SK-N-SH (cell line): Measurements from ENCODE around the gene FAM240B. TPM values are rescaled to one million over a fixed set of nuclear protein-coding genes. Genes with fewer than 3 reads are reported as not detected.

Experiments used
- CTCF ChIA-PET: fragments of 300-600, 350-600 bp; formaldehyde crosslinking; extraction: SDS; loops from one replicate; lab custom pipeline; 2021; lab: Yijun Ruan, JAX
- POLR2A ChIA-PET: fragments of 350-600 bp; sonication (Branson Sonifier 250); formaldehyde crosslinking; extraction: SDS; loops from one replicate; lab custom pipeline; 2020; ENCODE audit warnings: antibody characterized with exemption, inconsistent platforms; lab: Yijun Ruan, JAX
- DNase-seq: peaks from one replicate; pipeline ENCODE4 v3.0.0; 2012
- H2AFZ ChIP-seq: fragments of 200-600 bp; sonication (generic); 2 replicates; pipeline ENCODE4 v1.8.1; 2016; ENCODE audit warnings: antibody characterized with exemption, mild to moderate bottlenecking, low read depth
- H3F3A ChIP-seq: fragments of 200-600 bp; sonication (generic); replicated peaks from 2 replicates; pipeline ENCODE3; 2016; ENCODE audit warnings: antibody characterized with exemption, mild to moderate bottlenecking; ENCODE audit not compliant: insufficient read depth
- H3K27ac ChIP-seq, 2 experiments: fragments of 200-500 bp in 1 of 2; fragments of 200-600 bp in 1 of 2; sonication (Bioruptor generic) in 1 of 2; sonication (generic), shearing (Covaris generic) in 1 of 2; 2 replicates each; pipeline versions ENCODE4 v1.5.1 to v1.6.1; 2014 to 2016; ENCODE audit warnings: low read depth in 2 of 2, inconsistent platforms in 1 of 2, low read length in 1 of 2, mild to moderate bottlenecking in 1 of 2, mixed read lengths in 1 of 2
- H3K27me3 ChIP-seq: fragments of 200-600 bp; sonication (generic), shearing (Covaris generic); 2 replicates; pipeline ENCODE4 v1.6.1; 2016; ENCODE audit warnings: mixed run types; ENCODE audit not compliant: insufficient read depth
- H3K36me3 ChIP-seq, 2 experiments: fragments of 200-500 bp in 1 of 2; fragments of 200-600 bp in 1 of 2; sonication (Bioruptor generic) in 1 of 2; sonication (generic) in 1 of 2; replicated peaks in 1 of 2; 2 replicates each; pipeline versions ENCODE3 to v1.5.1; 2014 to 2016; ENCODE audit warnings: low read length in 1 of 2, mild to moderate bottlenecking in 1 of 2; ENCODE audit not compliant: insufficient read depth in 2 of 2, control insufficient read depth in 1 of 2
- H3K4me1 ChIP-seq, 2 experiments: fragments of 200-500 bp in 1 of 2; fragments of 200-600 bp in 1 of 2; sonication (Bioruptor generic) in 1 of 2; sonication (generic), shearing (Covaris generic) in 1 of 2; 2 replicates each; pipeline versions ENCODE4 v1.5.1 to v1.6.1; 2014 to 2016; ENCODE audit warnings: low read depth in 1 of 2, low read length in 1 of 2, mixed run types in 1 of 2; ENCODE audit not compliant: insufficient read depth in 2 of 2, control insufficient read depth in 1 of 2
- H3K4me2 ChIP-seq: fragments of 200-600 bp; sonication (generic), shearing (Covaris generic); 2 replicates; pipeline ENCODE4 v1.6.1; 2017; ENCODE audit warnings: mixed run types
- H3K4me3 ChIP-seq, 2 experiments: fragments of 200-500 bp in 1 of 2; fragments of 200-600 bp in 1 of 2; sonication (Bioruptor generic) in 1 of 2; sonication (generic), shearing (Covaris generic) in 1 of 2; 2 replicates each; pipeline versions ENCODE4 v1.5.1 to v1.8.1; 2014 to 2016; ENCODE audit warnings: low read depth in 2 of 2, inconsistent platforms in 1 of 2, low read length in 1 of 2, mild to moderate bottlenecking in 1 of 2, mixed read lengths in 1 of 2, moderate library complexity in 1 of 2
- H3K79me2 ChIP-seq: fragments of 200-600 bp; sonication (generic); 2 replicates; pipeline ENCODE4 v1.8.1; 2017; ENCODE audit warnings: mild to moderate bottlenecking; ENCODE audit not compliant: insufficient read depth
- H3K9ac ChIP-seq: fragments of 200-600 bp; sonication (generic); 2 replicates; pipeline ENCODE4 v1.6.1; 2017; ENCODE audit warnings: mixed run types
- H3K9me2 ChIP-seq: fragments of 200-600 bp; sonication (generic); 2 replicates; pipeline ENCODE4 v1.6.1; 2017; ENCODE audit warnings: mixed run types
- H3K9me3 ChIP-seq: fragments of 200-600 bp; sonication (generic); 2 replicates; pipeline ENCODE4 v1.6.1; 2017; ENCODE audit warnings: mixed run types, mild to moderate bottlenecking, moderate library complexity
- H4K20me1 ChIP-seq: fragments of 200-600 bp; sonication (generic); 2 replicates; pipeline ENCODE4 v1.6.1; 2017; ENCODE audit warnings: mild to moderate bottlenecking, mixed run types; ENCODE audit not compliant: insufficient read depth
- CHD2 ChIP-seq: fragments of 150-350 bp; IDR thresholded peaks from 2 replicates; pipeline ENCODE4 v1.6.1; 2018; ENCODE audit warnings: low read length; ENCODE audit not compliant: partially characterized antibody
- IRF3 ChIP-seq: fragments of 150-350 bp; IDR thresholded peaks from 2 replicates; pipeline ENCODE4 v1.6.1; 2016; ENCODE audit warnings: mild to moderate bottlenecking, low read depth, low read length
- MXI1 ChIP-seq: IDR thresholded peaks from 2 replicates; pipeline ENCODE4 v1.6.1; 2012; ENCODE audit warnings: mild to moderate bottlenecking, low read depth, low read length, improper control_type of control experiment
- NFIC ChIP-seq: IDR thresholded peaks from 2 replicates; pipeline ENCODE4 v1.4.0; 2012; ENCODE audit warnings: borderline replicate concordance
- RAD21 ChIP-seq: IDR thresholded peaks from 2 replicates; pipeline ENCODE4 v1.6.1; 2012; ENCODE audit warnings: mild to moderate bottlenecking, low read length
- REST ChIP-seq: IDR thresholded peaks from 2 replicates; pipeline ENCODE4 v1.6.1; 2012; ENCODE audit warnings: mild to moderate bottlenecking, low read depth, low read length, moderate library complexity
- RFX5 ChIP-seq: IDR thresholded peaks from 2 replicates; pipeline ENCODE4 v1.6.1; 2012; ENCODE audit warnings: mild to moderate bottlenecking, improper control_type of control experiment, low read length
- SMC3 ChIP-seq: IDR thresholded peaks from 2 replicates; pipeline ENCODE4 v1.6.1; 2012; ENCODE audit warnings: low read depth, low read length, improper control_type of control experiment
- TCF12 ChIP-seq: IDR thresholded peaks from 2 replicates; pipeline ENCODE4 v1.4.0; 2012
- USF1 ChIP-seq: IDR thresholded peaks from 2 replicates; pipeline ENCODE4 v1.4.0; 2012; ENCODE audit warnings: low read depth, borderline replicate concordance
- USF2 ChIP-seq: fragments of 150-350 bp; IDR thresholded peaks from 2 replicates; pipeline ENCODE4 v1.6.1; 2017; ENCODE audit warnings: antibody characterized with exemption, low read length, low read depth, borderline replicate concordance
- YY1 ChIP-seq: IDR thresholded peaks from 2 replicates; pipeline ENCODE4 v1.4.0; 2012; ENCODE audit warnings: low read depth, mild to moderate bottlenecking
- WGBS: methylation state at CpG from one replicate; pipeline ENCODE4 v1.1.6; 2017; ENCODE audit warnings: low lambda C conversion rate; 5-methylcytosine and 5-hydroxymethylcytosine counted together
- polyA plus RNA-seq, 3 experiments: library from polyadenylated mRNA; depleted of rRNA; stranded (reverse); fragments of >200 nt; gene quantifications; 2 replicates each; pipeline ENCODE4 v1.2.3, GENCODE V29; 2012

Gene FAM240B
- polyA plus RNA-seq, 1 of the 3 experiments (the other 2 are of a cell fraction), result not detected

- H2AFZ ChIP-seq, result no peak overlapping the region
- CTCF ChIA-PET, result interaction anchor here (1.1 kb wide), 1 partner anchor 11 kb away, joined by 3 read pairs; no protein-coding TSS in a partner anchor
Measured at GRCh38 chr9:38696999-38697398, 22.9 kb downstream of the FAM240B start.

GRCh38 chr9:38694676-38695075 is 25.3 kb downstream of the FAM240B start:
- H3K9me2 ChIP-seq, result no peaks in the 10 kb centered on the region
- peaks cover 0 to 6% of the 10 kb centered on the region in 2 experiments; a peak in 2 of 4 replicates for H3K4me1 ChIP-seq
- H2AFZ ChIP-seq, result no peak overlapping the region
- no peaks in the 10 kb centered on the region for H4K20me1 ChIP-seq
- CTCF ChIA-PET, result interaction anchor here (0.6 kb wide), 1 partner anchor 16 kb away, joined by 3 read pairs; no protein-coding TSS in a partner anchor
- no peak for DNase-seq
- H3K9me3 ChIP-seq, result no peaks in the 10 kb centered on the region
- H3K79me2 ChIP-seq, result no peaks in the 10 kb centered on the region
- H3K4me2 ChIP-seq, result no peak overlapping the region
- H3F3A ChIP-seq, result no peaks in the 10 kb centered on the region
- POLR2A ChIA-PET, result no interaction called here
- 77% methylated on average over 10 of the region's 10 CpGs for WGBS
- no peak overlapping the region for H3K27ac ChIP-seq
- H3K9ac ChIP-seq, result no peak overlapping the region
- H3K36me3 ChIP-seq, result no peaks in the 10 kb centered on the region
- no peak overlapping the region for H3K4me3 ChIP-seq
- no peaks in the 10 kb centered on the region for H3K27me3 ChIP-seq
- TF ChIP-seq CHD2, result no peak
- no peak for TF ChIP-seq USF2
- TF ChIP-seq MXI1, result no peak
- TF ChIP-seq IRF3, result no peak
- TF ChIP-seq YY1, result no peak
- TF ChIP-seq RFX5, result no peak
- no peak for TF ChIP-seq SMC3
- no peak for TF ChIP-seq TCF12

More at GRCh38 chr9:38696999-38697398, 22.9 kb downstream of the FAM240B start:
- H3K4me1 ChIP-seq, result no peaks in the 10 kb centered on the region; a peak in 1 of 4 replicates
- H3K4me2 ChIP-seq, result no peak overlapping the region
- no peaks in the 10 kb centered on the region for H3K27me3 ChIP-seq
- DNase-seq, result no peak
- no peaks in the 10 kb centered on the region for H3F3A ChIP-seq
- H4K20me1 ChIP-seq, result no peaks in the 10 kb centered on the region
- no peaks in the 10 kb centered on the region for H3K36me3 ChIP-seq
- H3K4me3 ChIP-seq, result no peak overlapping the region
- no peaks in the 10 kb centered on the region for H3K9me2 ChIP-seq
- H3K27ac ChIP-seq, result no peak overlapping the region
- no peaks in the 10 kb centered on the region for H3K79me2 ChIP-seq
- H3K9ac ChIP-seq, result no peak overlapping the region
- H3K9me3 ChIP-seq, result no peaks in the 10 kb centered on the region
- TF ChIP-seq REST (no peak), USF1 (no peak), YY1 (no peak), RAD21 (no peak), NFIC (no peak)
- POLR2A ChIA-PET, result no interaction called here
- WGBS, result 41% methylated on average over 3 of the region's 3 CpGs
